HepG2 (cell line): ENCODE data around the gene SP5. TPM values are rescaled to one million over a fixed set of nuclear protein-coding genes. Genes with fewer than 3 reads are reported as not detected.

Experiments
- BCL3 ChIP-seq: sonication (generic); formaldehyde crosslinking; IDR thresholded peaks from 2 replicates; pipeline ENCODE4 v1.5.1; 2020; ENCODE audit warnings: mild to moderate bottlenecking, missing genetic modification reagents, moderate library complexity
- CEBPB ChIP-seq: IDR thresholded peaks from 2 replicates; pipeline ENCODE4 v1.6.1; 2011; ENCODE audit warnings: low read depth, low read length, improper control_type of control experiment, borderline replicate concordance
- DMAP1 ChIP-seq: IDR thresholded peaks from 2 replicates; pipeline ENCODE4 v1.6.1; 2016
- MBNL3 ChIP-seq: fragments of 250-450 bp; sonication (Bioruptor Pico); conservative IDR thresholded peaks from 2 replicates; pipeline ENCODE4 v1.8.0; 2022; ENCODE audit warnings: mild to moderate bottlenecking, inconsistent platforms
- NBN ChIP-seq: fragments of 450-650 bp; conservative IDR thresholded peaks from 2 replicates; pipeline ENCODE4 v1.6.1; 2017
- NFRKB ChIP-seq: fragments of 450-650 bp; IDR thresholded peaks from 2 replicates; pipeline ENCODE4 v1.6.1; 2017
- NR2F1 ChIP-seq, 2 experiments: fragments of 450-650 bp in 1 of 2; formaldehyde crosslinking in 1 of 2; IDR thresholded peaks; 2 replicates each; pipeline versions ENCODE4 v1.5.0 to v1.6.1; 2016 to 2020; ENCODE audit warnings: mild to moderate bottlenecking in 1 of 2, missing compliant biosample characterization in 1 of 2, missing genetic modification reagents in 1 of 2, moderate library complexity in 1 of 2
- NR2F2 ChIP-seq: IDR thresholded peaks from 2 replicates; pipeline ENCODE4 v1.6.1; 2012; ENCODE audit warnings: low read depth, inconsistent platforms, borderline replicate concordance
- RBFOX2 ChIP-seq: fragments of 200-400 bp; formaldehyde crosslinking; IDR thresholded peaks from 2 replicates; pipeline ENCODE4 v1.6.1; 2017; ENCODE audit warnings: low read depth, mild to moderate bottlenecking, low read length
- SOX13 ChIP-seq, 3 experiments: fragments of 450-650 bp in 1 of 3; sonication (generic) in 1 of 3; formaldehyde crosslinking in 1 of 3; IDR thresholded peaks in 2 of 3; conservative IDR thresholded peaks in 1 of 3; 2 replicates each; pipeline versions ENCODE4 v1.5.0 to v1.6.1; 2016 to 2020; ENCODE audit warnings: antibody characterized with exemption in 1 of 3, mild to moderate bottlenecking in 1 of 3, missing compliant biosample characterization in 1 of 3, missing genetic modification reagents in 1 of 3, moderate library complexity in 1 of 3
- SRF ChIP-seq: IDR thresholded peaks from 2 replicates; pipeline ENCODE4 v1.6.1; 2011; ENCODE audit warnings: mild to moderate bottlenecking, low read depth, low read length, moderate library complexity
- SSRP1 ChIP-seq: IDR thresholded peaks from 2 replicates; pipeline ENCODE4 v1.6.1; 2016; ENCODE audit warnings: control low read depth
- TP53 ChIP-seq: sonication (generic); formaldehyde crosslinking; conservative IDR thresholded peaks from 2 replicates; pipeline ENCODE4 v1.4.0; 2020; ENCODE audit warnings: missing genetic modification reagents
- U2AF1 ChIP-seq: fragments of 200-400 bp; formaldehyde crosslinking; optimal IDR thresholded peaks from 2 replicates; pipeline ENCODE3; 2017; ENCODE audit warnings: mild to moderate bottlenecking, low read depth, low read length
- ZC3H13 ChIP-seq: sonication (generic); formaldehyde crosslinking; IDR thresholded peaks from 2 replicates; pipeline ENCODE4 v1.8.1; 2023; ENCODE audit warnings: mild to moderate bottlenecking, missing genetic modification reagents, moderate library complexity
- ZNF225 ChIP-seq: sonication (generic); formaldehyde crosslinking; IDR thresholded peaks from 2 replicates; pipeline ENCODE4 v1.4.0; 2020; ENCODE audit warnings: mild to moderate bottlenecking, missing genetic modification reagents
- ZNF280D ChIP-seq: sonication (generic); formaldehyde crosslinking; IDR thresholded peaks from 2 replicates; pipeline ENCODE4 v1.5.1; 2020; ENCODE audit warnings: mild to moderate bottlenecking, missing genetic modification reagents
- ZNF329 ChIP-seq: sonication (generic); formaldehyde crosslinking; IDR thresholded peaks from 2 replicates; pipeline ENCODE4 v1.9.0; 2021; ENCODE audit warnings: low read depth, mild to moderate bottlenecking, missing genetic modification reagents
- ZNF75D ChIP-seq: sonication (generic); formaldehyde crosslinking; IDR thresholded peaks from 2 replicates; pipeline ENCODE4 v1.8.1; 2023; ENCODE audit warnings: missing genetic modification reagents, mild to moderate bottlenecking, borderline replicate concordance
- ZNF781 ChIP-seq: sonication (generic); formaldehyde crosslinking; IDR thresholded peaks from 2 replicates; pipeline ENCODE4 v1.5.1; 2020; ENCODE audit warnings: borderline replicate concordance, mild to moderate bottlenecking, missing genetic modification reagents; ENCODE audit errors: not compliant biosample characterization
- ZSCAN30 ChIP-seq: sonication (generic); formaldehyde crosslinking; IDR thresholded peaks from 2 replicates; pipeline ENCODE4 v1.5.0; 2020; ENCODE audit warnings: mild to moderate bottlenecking, missing genetic modification reagents
- polyA plus RNA-seq, 8 experiments: library from polyadenylated mRNA; depleted of rRNA in 3 of 8; stranded (reverse) in 7 of 8; unstranded in 1 of 8; fragments of >200 nt; fragmentation: Illumina TruSeq in 4 of 8; extraction: Trizol in 4 of 8; gene quantifications; 2 replicates each; pipeline versions ENCODE4 v1.2.1 to v1.2.3, GENCODE V29; 2011 to 2016; ENCODE audit warnings: low read depth in 4 of 8, missing spikeins in 1 of 8, mixed read lengths in 1 of 8; ENCODE audit not compliant: insufficient read depth in 1 of 8
- total RNA-seq, 5 experiments: library from RNA; depleted of rRNA; stranded (reverse); fragments of >200 nt; fragmentation: Illumina TruSeq; extraction: Trizol; gene quantifications; 2 replicates each; pipeline ENCODE4 v1.2.3, GENCODE V29; 2016; ENCODE audit warnings: low read depth in 1 of 5

Gene SP5
- total and polyA plus RNA-seq, 2 of the 13 experiments (the other 11 are each of a cell fraction or from before 2014, with no cell fraction given), result 50.8 to 119 TPM

- TF ChIP-seq CEBPB (no peak), U2AF1 (peak; percentile 72), RBFOX2 (peak; percentile 92), ZNF225 (CRISPR knock-in tag) (no peak; the same call in 1 of the 2 replicates), ZNF329 (peak; percentile 81; the same call in 1 of the 2 replicates), NR2F2 (peak; percentile 91), ZSCAN30 (CRISPR knock-in tag) (peak; percentile 87; the same call in 1 of the 2 replicates), TP53 (CRISPR knock-in tag) (peak; percentile 39; the same call in 1 of the 2 replicates), ZNF280D (CRISPR knock-in tag) (peak; percentile 87), NFRKB (no peak), NBN (no peak), SOX13 (IDR thresholded peaks at IDR 0.05) (peak; percentile 91), SOX13 (CRISPR knock-in tag; conservative IDR thresholded peaks at IDR 0.05 in 1 of 2, IDR thresholded peaks at IDR 0.05 in 1 of 2) (peak in 1 of 2 experiments; percentile 95; a peak in 2 of 4 replicates), ZNF781 (CRISPR knock-in tag) (peak; percentile 18), DMAP1 (CRISPR knock-in tag) (peak; percentile 55; the same call in 1 of the 2 replicates), SRF (no peak), MBNL3 (CRISPR knock-in tag) (no peak), ZNF75D (CRISPR knock-in tag) (no peak), SSRP1 (no peak), ZC3H13 (peak; percentile 99), NR2F1 (CRISPR knock-in tag; IDR thresholded peaks at IDR 0.05) (peak; percentile 74 to 92), BCL3 (CRISPR knock-in tag) (0 out of 2 replicates have a peak, but pooled peaks have one; percentile 1)
These were observed 3.1 kb upstream of the SP5 start (continued) for GRCh38 chr2:170711774-170712652.
